K562 (cell line): ENCODE data around the gene CCDC9B. TPM values are rescaled to one million over a fixed set of nuclear protein-coding genes. Genes with fewer than 3 reads are reported as not detected.
A peak's percentile ranks its signal among the peaks of the same experiment; 100 is the strongest.

Experiments
- ARHGAP35 ChIP-seq: fragments of 450-650 bp; IDR thresholded peaks from 2 replicates; pipeline ENCODE4 v1.6.1; 2018; ENCODE audit not compliant: partially characterized antibody
- CC2D1A ChIP-seq: fragments of 450-650 bp; IDR thresholded peaks from 2 replicates; pipeline ENCODE4 v1.6.1; 2017; ENCODE audit warnings: mild to moderate bottlenecking
- CHAMP1 ChIP-seq: fragments of 450-650 bp; IDR thresholded peaks from 2 replicates; pipeline ENCODE4 v1.6.1; 2016; ENCODE audit warnings: mild to moderate bottlenecking
- CXXC5 ChIP-seq: fragments of 250-450 bp; sonication (Bioruptor Pico); IDR thresholded peaks from 2 replicates; pipeline ENCODE4 v1.8.0; 2022; ENCODE audit warnings: inconsistent platforms, mild to moderate bottlenecking, moderate library complexity
- EGR1 ChIP-seq: fragments of 450-650 bp; conservative IDR thresholded peaks from 2 replicates; pipeline ENCODE4 v1.6.1; 2017; ENCODE audit warnings: mild to moderate bottlenecking
- GMEB1 ChIP-seq: fragments of 250-450 bp; sonication (Bioruptor Pico); IDR thresholded peaks from 2 replicates; pipeline ENCODE4 v1.4.0; 2020; ENCODE audit warnings: mild to moderate bottlenecking
- HDGF ChIP-seq: fragments of 450-650 bp; IDR thresholded peaks from 2 replicates; pipeline ENCODE4 v1.6.1; 2016
- HLTF ChIP-seq: fragments of 450-650 bp; IDR thresholded peaks from 2 replicates; pipeline ENCODE4 v1.6.1; 2016
- HMG20A ChIP-seq: fragments of 450-650 bp; formaldehyde crosslinking; conservative IDR thresholded peaks from 2 replicates; pipeline ENCODE4 v1.4.0; 2020; ENCODE audit warnings: mild to moderate bottlenecking, mixed read lengths
- HNRNPUL1 ChIP-seq: fragments of 200-400 bp; formaldehyde crosslinking; IDR thresholded peaks from 2 replicates; pipeline ENCODE4 v1.6.1; 2017; ENCODE audit warnings: low read length
- MBD1 ChIP-seq: fragments of 250-450 bp; sonication (Bioruptor Pico); IDR thresholded peaks from 2 replicates; pipeline ENCODE4 v1.8.0; 2022; ENCODE audit warnings: inconsistent platforms
- NCOR1 ChIP-seq: fragments of 450-650 bp; IDR thresholded peaks from 2 replicates; pipeline ENCODE4 v1.6.1; 2016; ENCODE audit warnings: mild to moderate bottlenecking, moderate library complexity
- RBM14 ChIP-seq: fragments of 200-400 bp; formaldehyde crosslinking; IDR thresholded peaks from 2 replicates; pipeline ENCODE4 v1.6.1; 2018; ENCODE audit warnings: low read depth, mild to moderate bottlenecking, low read length, moderate library complexity, borderline replicate concordance; ENCODE audit not compliant: insufficient read depth
- RBM17 ChIP-seq: fragments of 200-400 bp; formaldehyde crosslinking; IDR thresholded peaks from 2 replicates; pipeline ENCODE4 v1.6.1; 2017; ENCODE audit warnings: low read depth, mild to moderate bottlenecking, low read length, borderline replicate concordance
- SIX5 ChIP-seq, 2 experiments: IDR thresholded peaks; 2 replicates each; pipeline ENCODE4 v1.6.1; 2011; ENCODE audit warnings: low read length in 2 of 2, borderline replicate concordance in 1 of 2, low read depth in 1 of 2, mild to moderate bottlenecking in 1 of 2, moderate library complexity in 1 of 2; ENCODE audit not compliant: insufficient read depth in 1 of 2
- SUPT5H ChIP-seq: fragments of 450-650 bp; IDR thresholded peaks from 2 replicates; pipeline ENCODE4 v1.6.1; 2016
- TAF1 ChIP-seq: IDR thresholded peaks from 2 replicates; pipeline ENCODE4 v1.6.1; 2011; ENCODE audit warnings: mild to moderate bottlenecking, low read length, moderate library complexity; ENCODE audit not compliant: insufficient read depth, control insufficient read depth, severe bottlenecking; ENCODE audit errors: extremely low read depth
- TOE1 ChIP-seq, 2 experiments: fragments of 450-650 bp in 1 of 2; sonication (generic) in 1 of 2; formaldehyde crosslinking in 1 of 2; IDR thresholded peaks; 2 replicates each; pipeline versions ENCODE4 v1.7.1 to v1.8.0; 2016 to 2022; ENCODE audit warnings: borderline replicate concordance in 2 of 2, mild to moderate bottlenecking in 2 of 2, antibody characterized with exemption in 1 of 2, inconsistent platforms in 1 of 2, low read depth in 1 of 2, missing genetic modification reagents in 1 of 2, moderate library complexity in 1 of 2
- TRIM24 ChIP-seq, 2 experiments: fragments of 450-650 bp; IDR thresholded peaks; 2 replicates each; pipeline ENCODE4 v1.6.1; 2016
- TRIM28 ChIP-seq: fragments of 450-650 bp; IDR thresholded peaks from 2 replicates; pipeline ENCODE4 v1.6.1; 2017
- ZBTB2 ChIP-seq: fragments of 450-650 bp; IDR thresholded peaks from 2 replicates; pipeline ENCODE4 v1.6.1; 2016; ENCODE audit warnings: antibody characterized with exemption
- ZFPM2 ChIP-seq: fragments of 250-450 bp; sonication (Bioruptor Pico); IDR thresholded peaks from 2 replicates; pipeline ENCODE4 v1.5.1; 2022; ENCODE audit warnings: mild to moderate bottlenecking
- ZNF311 ChIP-seq: fragments of 250-450 bp; sonication (Bioruptor Pico); IDR thresholded peaks from 2 replicates; pipeline ENCODE4 v1.4.0; 2020; ENCODE audit warnings: mild to moderate bottlenecking, moderate library complexity
- ZNF668 ChIP-seq: fragments of 250-450 bp; sonication (Bioruptor Pico); IDR thresholded peaks from 2 replicates; pipeline ENCODE4 v1.8.0; 2022; ENCODE audit warnings: mild to moderate bottlenecking, inconsistent platforms
- polyA plus RNA-seq, 8 experiments: library from polyadenylated mRNA; depleted of rRNA in 4 of 8; stranded (reverse) in 5 of 8; unstranded in 3 of 8; fragments of >200 nt; fragmentation: Nextera tagmentation in 2 of 8; fragmentation: Illumina TruSeq in 1 of 8; extraction: Ambion mirVana in 2 of 8; extraction: Trizol in 1 of 8; gene quantifications; 2 replicates each; pipeline versions ENCODE4 v1.2.1 to v1.2.3, GENCODE V29; 2011 to 2014; ENCODE audit warnings: inconsistent platforms in 1 of 8, missing spikeins in 1 of 8
- total RNA-seq, 7 experiments: library from RNA; depleted of rRNA in 6 of 7; stranded (reverse); fragments of >200 nt in 6 of 7; fragmentation: Illumina TruSeq in 2 of 7; extraction: Trizol in 2 of 7; gene quantifications; 2 replicates each; pipeline versions ENCODE4 v1.2.1 to v1.2.3, GENCODE V29; 2011 to 2021; ENCODE audit warnings: low replicate concordance in 1 of 7

Gene CCDC9B
- total and polyA plus RNA-seq, 9 of the 15 experiments (the other 6 are each of a cell fraction or from before 2014, with no cell fraction given): 0.01 to 0.47 (median 0.15) TPM; not detected in 1

- TF ChIP-seq MBD1 (CRISPR knock-in tag): no peak
- TF ChIP-seq HNRNPUL1: no peak
- no peak for TF ChIP-seq CC2D1A
- no peak for TF ChIP-seq HDGF
- no peak for TF ChIP-seq ZBTB2
- TF ChIP-seq TRIM24 (IDR thresholded peaks at IDR 0.05): no peak
- no peak for TF ChIP-seq ARHGAP35
- no peak; the same call in 1 of the 2 replicates for TF ChIP-seq NCOR1
- no peak for TF ChIP-seq GMEB1 (CRISPR knock-in tag)
- TF ChIP-seq RBM17: no peak
- no peak for TF ChIP-seq ZFPM2 (CRISPR knock-in tag)
- TF ChIP-seq TRIM28: no peak
- no peak for TF ChIP-seq SUPT5H
- peak; percentile 36; the same call in 1 of the 2 replicates for TF ChIP-seq TOE1 (IDR thresholded peaks at IDR 0.05; ENCODE audit: borderline replicate concordance)
- no peak for TF ChIP-seq TOE1 (CRISPR knock-in tag; IDR thresholded peaks at IDR 0.05; ENCODE audit: borderline replicate concordance, low read depth)
- TF ChIP-seq HMG20A: no peak
- TF ChIP-seq CHAMP1: no peak
- no peak for TF ChIP-seq ZNF668 (CRISPR knock-in tag)
- TF ChIP-seq TAF1: no peak
- peak; percentile 51; the same call in 1 of the 2 replicates for TF ChIP-seq CXXC5 (CRISPR knock-in tag)
- no peak for TF ChIP-seq SIX5 (IDR thresholded peaks at IDR 0.05; ENCODE audit: borderline replicate concordance in 1 of 2, insufficient read depth in 1 of 2, low read depth in 1 of 2, low read length in 2 of 2)
- no peak for TF ChIP-seq HLTF
- no peak for TF ChIP-seq RBM14
- no peak for TF ChIP-seq ZNF311 (CRISPR knock-in tag)
- TF ChIP-seq EGR1: no peak
Observed at GRCh38 chr15:40333922-40334492, 6.7 kb downstream of the CCDC9B start (continued).
